PFSK-1 (cell line): ENCODE results near the gene PDLIM1.

Source experiments
- FOXP2 ChIP-seq: optimal IDR thresholded peaks from 2 replicates; pipeline ENCODE3; 2011; ENCODE audit warnings: borderline replicate concordance, control low read depth, inconsistent platforms; ENCODE audit not compliant: insufficient read depth; ENCODE audit errors: extremely low read length, extremely low read depth
- POLR2AphosphoS5 ChIP-seq: IDR thresholded peaks from 2 replicates; pipeline ENCODE4 v1.6.1; 2012; ENCODE audit warnings: low read depth, mild to moderate bottlenecking, control low read depth, low read length, moderate library complexity
- REST ChIP-seq, 2 experiments: IDR thresholded peaks; 2 replicates each; pipeline versions ENCODE4 v1.6.1 to v1.8.0; 2011 to 2012; ENCODE audit warnings: low read depth in 2 of 2, low read length in 2 of 2, control low read depth in 1 of 2, inconsistent platforms in 1 of 2, mild to moderate bottlenecking in 1 of 2, moderate library complexity in 1 of 2; ENCODE audit not compliant: insufficient read depth in 1 of 2
- SIN3A ChIP-seq: IDR thresholded peaks from 2 replicates; pipeline ENCODE4 v1.6.1; 2012; ENCODE audit warnings: mild to moderate bottlenecking, low read length, moderate library complexity, borderline replicate concordance; ENCODE audit not compliant: insufficient read depth
- TAF1 ChIP-seq: IDR thresholded peaks from 2 replicates; pipeline ENCODE4 v1.6.1; 2012; ENCODE audit warnings: low read length, control low read depth, borderline replicate concordance; ENCODE audit not compliant: insufficient read depth

Gene PDLIM1

GRCh38 chr10:95277614-95278013, 13.2 kb downstream of the PDLIM1 start:
- no peak for TF ChIP-seq TAF1

GRCh38 chr10:95277201-95277570, 13.6 kb downstream of the PDLIM1 start:
- no peak for TF ChIP-seq TAF1
- TF ChIP-seq POLR2AphosphoS5, result no peak
- TF ChIP-seq REST (IDR thresholded peaks at IDR 0.05; ENCODE audit: insufficient read depth in 1 of 2, low read depth in 2 of 2, low read length in 2 of 2), result no peak
- TF ChIP-seq SIN3A, result no peak
- TF ChIP-seq FOXP2, result no peak

GRCh38 chr10:95276367-95277200, 14.2 kb downstream of the PDLIM1 start:
- TF ChIP-seq FOXP2 (no peak), TAF1 (no peak), REST (IDR thresholded peaks at IDR 0.05; ENCODE audit: insufficient read depth in 1 of 2, low read depth in 2 of 2, low read length in 2 of 2) (no peak), SIN3A (no peak), POLR2AphosphoS5 (no peak)

GRCh38 chr10:95275726-95276366, 15.0 kb downstream of the PDLIM1 start:
- TF ChIP-seq REST (IDR thresholded peaks at IDR 0.05; ENCODE audit: insufficient read depth in 1 of 2, low read depth in 2 of 2, low read length in 2 of 2), result no peak
- TF ChIP-seq FOXP2, result no peak
- no peak for TF ChIP-seq TAF1
- TF ChIP-seq SIN3A, result no peak
- no peak for TF ChIP-seq POLR2AphosphoS5

- TF ChIP-seq REST (IDR thresholded peaks at IDR 0.05; ENCODE audit: insufficient read depth in 1 of 2, low read depth in 2 of 2, low read length in 2 of 2) (no peak), SIN3A (no peak), FOXP2 (no peak), POLR2AphosphoS5 (no peak), TAF1 (no peak)
Observed at GRCh38 chr10:95273393-95274312, 17.1 kb downstream of the PDLIM1 start.
